GM19328 (cell line): ENCODE results near the gene PKP4.

Experiments used
- ATAC-seq: cut with Tn5 transposase; IDR thresholded peaks from one replicate; pipeline ENCODE4 v1.9.1; 2021; ENCODE audit warnings: mild to moderate bottlenecking, moderate library complexity; ENCODE audit not compliant: unreplicated experiment

Gene PKP4

DNA sequence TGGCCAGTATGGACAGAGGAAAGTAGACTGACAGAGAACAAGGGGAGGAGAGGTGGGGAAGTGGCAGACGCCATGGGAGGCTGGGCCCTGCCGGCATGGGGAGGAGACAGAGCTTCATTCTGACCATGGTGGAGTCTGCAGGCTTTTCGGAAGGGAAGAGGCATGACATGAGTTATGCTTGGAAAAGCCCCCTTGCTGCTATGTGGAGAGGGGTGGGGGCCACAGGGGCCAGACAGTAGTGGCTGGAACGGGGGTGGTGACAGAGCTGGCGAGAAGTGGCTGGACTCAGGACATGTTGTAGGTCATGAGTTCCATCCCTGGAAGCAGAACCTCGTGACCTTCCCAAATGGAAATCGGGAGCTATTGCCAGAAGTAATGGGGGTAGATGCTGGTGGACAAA is 271.7 kb downstream of the PKP4 start:
- no peak for ATAC-seq

DNA sequence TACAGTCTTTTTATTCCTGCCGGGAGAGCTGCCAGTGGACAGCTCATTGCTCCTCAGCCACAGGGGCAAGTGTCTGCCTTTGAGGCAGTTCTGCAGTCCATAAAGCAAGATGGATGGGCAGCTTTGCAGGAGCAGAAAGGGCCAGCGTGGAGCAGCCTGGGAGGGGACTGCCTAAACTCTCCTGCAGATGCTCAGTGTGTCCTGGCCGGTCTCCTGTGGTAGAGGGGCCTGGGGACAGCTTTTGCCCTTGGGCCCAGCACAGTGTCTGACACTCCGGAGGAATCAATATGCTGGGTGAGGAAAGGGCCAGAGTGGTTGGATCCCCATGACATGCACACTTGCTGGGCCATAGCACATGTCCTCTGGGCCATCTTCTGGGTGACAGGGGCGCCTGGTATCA is 272.7 kb downstream of the PKP4 start:
- no peak for ATAC-seq

DNA sequence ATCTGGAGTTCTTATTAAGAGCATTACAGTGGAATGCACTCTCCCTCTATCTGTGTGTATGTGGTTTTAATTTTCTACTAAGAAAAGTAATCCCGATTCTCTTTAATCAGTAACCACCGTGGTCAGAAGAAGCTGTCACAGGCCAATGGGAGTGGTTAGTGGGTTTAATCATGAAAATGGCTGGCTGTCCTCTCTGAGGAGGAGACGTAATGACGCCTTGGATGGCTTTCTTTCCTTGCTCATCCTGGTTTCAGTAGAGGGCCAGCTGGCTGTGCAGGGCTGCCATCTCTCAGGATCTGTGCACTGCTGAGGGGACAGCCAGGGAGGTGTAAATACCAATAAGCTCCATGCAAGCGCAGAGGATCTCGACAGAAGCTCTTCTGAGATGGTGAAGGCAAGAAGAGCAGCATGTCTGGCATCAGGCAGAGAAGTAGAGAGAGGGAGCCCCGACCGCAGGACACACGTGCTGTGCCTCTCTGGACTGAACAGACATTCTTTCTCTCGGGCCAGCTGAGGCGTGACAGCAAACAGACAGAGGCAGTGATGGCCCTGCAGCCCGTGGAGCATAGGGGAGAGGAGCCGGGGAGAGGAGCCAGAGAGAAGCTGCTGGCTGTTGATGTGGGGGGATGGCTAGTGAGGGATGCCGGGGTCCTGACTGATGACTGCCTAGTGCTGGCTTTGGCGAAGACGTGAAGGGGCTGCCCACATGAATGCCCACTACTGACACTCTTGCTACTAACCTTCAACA is 273.3 kb downstream of the PKP4 start:
- no peak for ATAC-seq

GRCh38 chr2:158730621-158731140 is 273.9 kb downstream of the PKP4 start:
- no peak for ATAC-seq

GRCh38 chr2:158731386-158731785 is 274.6 kb downstream of the PKP4 start:
- no peak for ATAC-seq
